Neutrophil (primary cell): ENCODE measurements around the gene HSPB6.

Experiments
- H3K27ac ChIP-seq: fragments of 200-600 bp; sonication (generic); 2 replicates; pipeline ENCODE4 v1.5.1; 2016; ENCODE audit warnings: mild to moderate bottlenecking, moderate library complexity
- H3K27me3 ChIP-seq: fragments of 200-600 bp; sonication (generic); 2 replicates; pipeline ENCODE4 v1.6.0; 2016; ENCODE audit warnings: mild to moderate bottlenecking
- H3K36me3 ChIP-seq: fragments of 200-600 bp; sonication (generic); 2 replicates; pipeline ENCODE4 v1.5.1; 2017
- H3K4me1 ChIP-seq, 2 experiments: fragments of 200-600 bp in 1 of 2; sonication (generic) in 1 of 2; 1 replicate in 1 of 2; 2 replicates in 1 of 2; pipeline versions ENCODE4 v1.5.1 to v1.6.1; 2013 to 2016; ENCODE audit warnings: low read depth in 1 of 2, low read length in 1 of 2, mild to moderate bottlenecking in 1 of 2, moderate library complexity in 1 of 2; ENCODE audit not compliant: control insufficient read depth in 1 of 2, insufficient read depth in 1 of 2
- H3K4me3 ChIP-seq, 2 experiments: fragments of 200-600 bp in 1 of 2; sonication (generic) in 1 of 2; 1 replicate in 1 of 2; 2 replicates in 1 of 2; pipeline ENCODE4 v1.5.1; 2013 to 2016; ENCODE audit warnings: low read depth in 1 of 2, low read length in 1 of 2, mild to moderate bottlenecking in 1 of 2, moderate library complexity in 1 of 2
- H3K9me3 ChIP-seq: fragments of 200-600 bp; sonication (generic); 2 replicates; pipeline ENCODE4 v1.5.1; 2016
- TF ChIP-seq, protein P1 (sequence below): fragments of 200-600 bp; sonication (generic); IDR thresholded peaks from 2 replicates; pipeline ENCODE4 v1.5.1; 2016; ENCODE audit warnings: antibody characterized with exemption

HSPB6 gene

DNA sequence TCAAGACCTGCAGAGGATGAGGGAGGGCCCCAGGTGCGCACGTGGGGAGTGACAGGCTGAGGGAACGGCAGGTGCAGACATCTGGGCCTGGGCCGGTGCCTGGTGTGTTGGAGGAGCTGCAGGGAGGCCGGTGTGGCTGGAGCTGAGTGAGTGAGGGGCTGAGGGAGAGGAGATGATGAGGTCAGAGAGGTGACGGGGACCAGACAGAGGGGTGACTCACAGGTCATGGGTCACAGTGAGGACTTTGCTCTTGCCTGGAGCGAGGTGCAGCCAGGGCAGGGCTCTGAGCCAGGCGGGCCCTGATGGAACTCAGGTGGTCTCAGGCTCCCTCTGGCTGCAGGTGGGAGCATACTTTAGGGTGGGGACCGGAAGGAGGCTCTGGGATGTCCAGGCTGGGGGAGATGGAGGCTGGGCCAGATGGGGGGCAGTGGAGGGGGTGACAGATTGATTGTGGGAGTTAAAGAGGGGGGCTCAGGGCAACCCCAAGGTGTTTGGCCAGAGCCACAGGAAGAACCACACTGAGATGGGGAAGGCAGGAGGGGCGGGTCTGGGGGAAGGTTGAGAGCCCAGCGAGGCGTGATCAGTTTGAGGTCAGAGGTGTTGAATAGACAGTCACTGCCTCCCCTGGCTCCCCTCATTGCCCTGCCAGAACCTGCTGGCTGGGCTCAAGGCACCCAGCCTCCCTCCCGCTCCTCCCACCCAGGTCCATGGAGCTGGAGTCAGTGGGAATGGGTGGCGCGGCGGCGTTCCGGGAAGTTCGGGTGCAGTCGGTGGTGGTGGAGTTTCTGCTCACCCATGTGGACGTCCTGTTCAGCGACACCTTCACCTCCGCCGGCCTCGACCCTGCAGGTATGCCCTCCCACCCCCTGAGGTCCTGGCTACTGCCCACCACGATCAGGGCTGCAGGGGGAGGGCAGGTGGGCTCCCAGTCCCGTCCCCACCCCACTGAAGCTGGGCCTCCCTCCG is 26.9 kb upstream of the HSPB6 start:
- Histone ChIP-seq H3K4me1 (no peaks in the 10 kb centered on the region), H3K36me3 (peaks cover 94% of the 10 kb centered on the region), H3K4me3 (no peak overlapping the region), H3K27me3 (no peaks in the 10 kb centered on the region), H3K9me3 (no peaks in the 10 kb centered on the region), H3K27ac (no peak overlapping the region)
- TF ChIP-seq, protein P1, sequence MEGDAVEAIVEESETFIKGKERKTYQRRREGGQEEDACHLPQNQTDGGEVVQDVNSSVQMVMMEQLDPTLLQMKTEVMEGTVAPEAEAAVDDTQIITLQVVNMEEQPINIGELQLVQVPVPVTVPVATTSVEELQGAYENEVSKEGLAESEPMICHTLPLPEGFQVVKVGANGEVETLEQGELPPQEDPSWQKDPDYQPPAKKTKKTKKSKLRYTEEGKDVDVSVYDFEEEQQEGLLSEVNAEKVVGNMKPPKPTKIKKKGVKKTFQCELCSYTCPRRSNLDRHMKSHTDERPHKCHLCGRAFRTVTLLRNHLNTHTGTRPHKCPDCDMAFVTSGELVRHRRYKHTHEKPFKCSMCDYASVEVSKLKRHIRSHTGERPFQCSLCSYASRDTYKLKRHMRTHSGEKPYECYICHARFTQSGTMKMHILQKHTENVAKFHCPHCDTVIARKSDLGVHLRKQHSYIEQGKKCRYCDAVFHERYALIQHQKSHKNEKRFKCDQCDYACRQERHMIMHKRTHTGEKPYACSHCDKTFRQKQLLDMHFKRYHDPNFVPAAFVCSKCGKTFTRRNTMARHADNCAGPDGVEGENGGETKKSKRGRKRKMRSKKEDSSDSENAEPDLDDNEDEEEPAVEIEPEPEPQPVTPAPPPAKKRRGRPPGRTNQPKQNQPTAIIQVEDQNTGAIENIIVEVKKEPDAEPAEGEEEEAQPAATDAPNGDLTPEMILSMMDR, result no peak

DNA sequence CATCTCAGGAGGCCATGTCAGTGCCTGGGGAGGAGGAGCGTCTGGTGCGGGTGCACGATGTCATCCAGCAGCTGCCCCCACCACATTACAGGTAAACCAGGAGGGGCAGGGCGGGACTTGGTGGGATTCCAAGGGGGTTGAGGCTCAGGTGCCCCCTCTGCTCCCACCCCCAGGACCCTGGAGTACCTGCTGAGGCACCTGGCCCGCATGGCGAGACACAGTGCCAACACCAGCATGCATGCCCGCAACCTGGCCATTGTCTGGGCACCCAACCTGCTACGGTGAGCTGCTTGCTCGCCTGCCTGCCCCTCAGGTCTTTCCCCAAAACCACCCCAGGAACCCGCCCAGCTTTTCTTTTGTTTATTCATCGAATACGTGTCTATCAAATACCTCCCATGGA is 25.8 kb upstream of the HSPB6 start:
- peaks cover 97% of the 10 kb centered on the region for H3K36me3 ChIP-seq
- H3K4me1 ChIP-seq, result no peaks in the 10 kb centered on the region
- no peak overlapping the region for H3K27ac ChIP-seq
- H3K9me3 ChIP-seq, result no peaks in the 10 kb centered on the region
- H3K27me3 ChIP-seq, result no peaks in the 10 kb centered on the region
- H3K4me3 ChIP-seq, result no peak overlapping the region
- TF ChIP-seq, protein P1, result no peak

DNA sequence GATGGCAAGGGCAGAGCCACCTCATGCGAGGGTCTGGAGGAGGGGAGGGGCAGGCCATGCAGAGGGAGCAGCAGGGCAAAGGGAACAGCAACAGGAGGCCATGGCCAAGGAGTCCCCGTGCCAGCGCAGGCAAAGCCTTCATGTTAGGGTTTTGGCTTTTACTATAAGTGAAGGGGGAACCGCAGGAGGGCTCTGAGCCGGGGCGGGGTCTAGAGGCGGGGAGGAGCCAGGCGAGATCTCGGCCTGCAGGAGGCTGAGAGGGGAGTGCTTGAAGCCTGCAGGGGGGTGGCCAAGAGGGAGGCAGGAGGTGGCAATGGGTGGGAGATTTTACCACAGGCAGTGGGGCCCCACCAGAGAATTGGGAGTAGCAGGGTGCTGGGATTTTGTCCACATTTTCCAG is 24.8 kb upstream of the HSPB6 start:
- Histone ChIP-seq H3K9me3 (no peaks in the 10 kb centered on the region), H3K27ac (no peak overlapping the region), H3K36me3 (peaks cover 91% of the 10 kb centered on the region), H3K27me3 (no peaks in the 10 kb centered on the region), H3K4me3 (no peak overlapping the region), H3K4me1 (peaks cover 0 to 1% of the 10 kb centered on the region in 2 experiments)
- TF ChIP-seq, protein P1, result no peak

DNA sequence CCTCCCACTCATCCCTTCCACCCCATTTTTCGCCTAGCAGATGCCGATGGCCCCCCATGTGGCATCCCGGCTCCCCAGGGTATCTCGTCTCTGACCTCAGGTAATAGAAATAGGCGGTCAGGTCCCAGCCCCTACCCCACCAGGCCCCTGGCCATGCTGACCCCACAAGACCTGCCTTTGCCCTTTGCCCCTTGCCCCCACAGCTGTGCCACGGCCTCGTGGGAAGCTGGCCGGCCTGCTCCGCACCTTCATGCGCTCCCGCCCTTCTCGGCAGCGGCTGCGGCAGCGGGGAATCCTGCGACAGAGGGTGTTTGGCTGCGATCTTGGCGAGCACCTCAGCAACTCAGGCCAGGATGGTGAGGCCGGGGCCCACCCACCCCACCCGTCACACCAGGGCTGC is 23.9 kb upstream of the HSPB6 start:
- no peak overlapping the region for H3K27ac ChIP-seq
- peaks cover 7 to 10% of the 10 kb centered on the region in 2 experiments for H3K4me1 ChIP-seq
- TF ChIP-seq, protein P1, result no peak
- no peaks in the 10 kb centered on the region for H3K9me3 ChIP-seq
- H3K36me3 ChIP-seq, result peaks cover 82% of the 10 kb centered on the region
- H3K27me3 ChIP-seq, result no peaks in the 10 kb centered on the region
- no peak overlapping the region for H3K4me3 ChIP-seq

DNA sequence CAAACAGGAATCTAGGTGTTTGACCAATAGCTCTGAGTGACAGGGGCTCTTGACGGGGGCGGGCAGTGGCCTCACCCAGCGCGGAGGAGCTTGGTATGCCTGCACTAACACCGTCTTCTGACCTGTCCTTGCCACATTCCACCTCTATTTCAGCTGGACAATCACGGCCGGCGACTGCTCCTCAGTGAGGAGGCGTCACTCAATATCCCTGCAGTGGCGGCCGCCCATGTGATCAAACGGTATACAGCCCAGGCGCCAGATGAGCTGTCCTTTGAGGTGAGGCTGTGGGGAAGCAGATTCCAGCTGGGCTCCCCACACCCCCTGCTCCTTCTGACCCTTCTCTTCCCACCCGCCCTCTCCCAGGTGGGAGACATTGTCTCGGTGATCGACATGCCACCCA is 23.2 kb upstream of the HSPB6 start:
- no peak overlapping the region for H3K4me3 ChIP-seq
- H3K27me3 ChIP-seq, result no peaks in the 10 kb centered on the region
- H3K27ac ChIP-seq, result no peak overlapping the region
- H3K4me1 ChIP-seq, result peaks cover 9 to 12% of the 10 kb centered on the region in 2 experiments
- TF ChIP-seq, protein P1, result no peak
- peaks cover 76% of the 10 kb centered on the region for H3K36me3 ChIP-seq
- no peaks in the 10 kb centered on the region for H3K9me3 ChIP-seq
